Measurements from ENCODE around the gene ACTR8. TPM values are rescaled to one million over a fixed set of nuclear protein-coding genes. Genes with fewer than 3 reads are reported as not detected.
A peak's percentile ranks its signal among the peaks of the same experiment; 100 is the strongest.

ACTR8 gene
- total RNA-seq, 1 donor, result 38.0 TPM

- no peak for DNase-seq (ENCODE audit: low read depth)
- H3K4me3 ChIP-seq (ENCODE audit: low read depth, low read length), result no peak overlapping the region
- TF ChIP-seq CTCF (IDR thresholded peaks at IDR 0.05; ENCODE audit: insufficient read depth, low read depth, low read length), result no peak
Observed at GRCh38 chr3:53887446-53887845, 5.5 kb upstream of the ACTR8 start.

GRCh38 chr3:53885239-53885638, 3.3 kb upstream of the ACTR8 start:
- TF ChIP-seq CTCF (IDR thresholded peaks at IDR 0.05; ENCODE audit: insufficient read depth, low read depth, low read length), result no peak
- no peak overlapping the region for H3K4me3 ChIP-seq (ENCODE audit: low read depth, low read length)
- no peak for DNase-seq (ENCODE audit: low read depth)

- no peak for DNase-seq (ENCODE audit: low read depth)
- H3K4me3 ChIP-seq (ENCODE audit: low read depth, low read length), result no peak overlapping the region
- no peak for TF ChIP-seq CTCF (IDR thresholded peaks at IDR 0.05; ENCODE audit: insufficient read depth, low read depth, low read length)
Observed at GRCh38 chr3:53884623-53885022, 2.7 kb upstream of the ACTR8 start.

- H3K4me3 ChIP-seq (ENCODE audit: low read depth, low read length), result no peak overlapping the region
- no peak for TF ChIP-seq CTCF (IDR thresholded peaks at IDR 0.05; ENCODE audit: insufficient read depth, low read depth, low read length)
- no peak for DNase-seq (ENCODE audit: low read depth)
Observed at GRCh38 chr3:53883008-53883407, 1.1 kb upstream of the ACTR8 start.

GRCh38 chr3:53880396-53881345, 1.3 kb downstream of the ACTR8 start:
- H3K4me3 ChIP-seq (ENCODE audit: low read depth, low read length), result peak overlapping the region; percentile 89
- DNase-seq (ENCODE audit: low read depth), result peak; percentile 13
- no peak for TF ChIP-seq CTCF (IDR thresholded peaks at IDR 0.05; ENCODE audit: insufficient read depth, low read depth, low read length)

GRCh38 chr3:53865732-53866499, 16.0 kb downstream of the ACTR8 start:
- no peak overlapping the region for H3K4me3 ChIP-seq (ENCODE audit: low read depth, low read length)
- no peak for TF ChIP-seq CTCF (IDR thresholded peaks at IDR 0.05; ENCODE audit: insufficient read depth, low read depth, low read length)
- no peak for DNase-seq (ENCODE audit: low read depth)

Measured in fibroblast of villous mesenchyme (primary cell).